Measurements from ENCODE around the gene FBLIM1.
A peak's percentile ranks its signal among the peaks of the same experiment; 100 is the strongest.

FBLIM1 gene

GRCh38 chr1:15731735-15732685 is 26.6 kb upstream of the FBLIM1 start:
- DNase-seq (ENCODE audit: low spot score) = no peak

GRCh38 chr1:15732686-15733081 is 25.9 kb upstream of the FBLIM1 start:
- no peak for DNase-seq (ENCODE audit: low spot score)

GRCh38 chr1:15733218-15733725 is 25.3 kb upstream of the FBLIM1 start:
- DNase-seq (ENCODE audit: low spot score) = no peak

GRCh38 chr1:15733726-15734226 is 24.8 kb upstream of the FBLIM1 start:
- no peak for DNase-seq (ENCODE audit: low spot score)

GRCh38 chr1:15734296-15734695 is 24.3 kb upstream of the FBLIM1 start:
- DNase-seq (ENCODE audit: low spot score) = no peak

GRCh38 chr1:15734901-15735300 is 23.7 kb upstream of the FBLIM1 start:
- no peak for DNase-seq (ENCODE audit: low spot score)

GRCh38 chr1:15735304-15736037 is 23.1 kb upstream of the FBLIM1 start:
- no peak for DNase-seq (ENCODE audit: low spot score)

- no peak for DNase-seq (ENCODE audit: low spot score)
These were observed 22.3 kb upstream of the FBLIM1 start, which contains the start of gene SLC25A34 for GRCh38 chr1:15736038-15736891. TSS of gene SLC25A34 (plus strand) at chr1:15736258. CDS start at chr1:15736486, 228 bp downstream.

- no peak for DNase-seq (ENCODE audit: low spot score)
These were observed 21.7 kb upstream of the FBLIM1 start for GRCh38 chr1:15736892-15737261.

GRCh38 chr1:15737324-15738319 is 21.0 kb upstream of the FBLIM1 start:
- no peak for DNase-seq (ENCODE audit: low spot score)

- no peak for DNase-seq (ENCODE audit: low spot score)
These were observed 20.0 kb upstream of the FBLIM1 start for GRCh38 chr1:15738416-15739113.

GRCh38 chr1:15739259-15739658 is 19.3 kb upstream of the FBLIM1 start:
- DNase-seq (ENCODE audit: low spot score) = no peak

GRCh38 chr1:15739745-15740144 is 18.9 kb upstream of the FBLIM1 start:
- no peak for DNase-seq (ENCODE audit: low spot score)

GRCh38 chr1:15740924-15741850 is 17.4 kb upstream of the FBLIM1 start:
- DNase-seq (ENCODE audit: low spot score) = peak; percentile 67

GRCh38 chr1:15742339-15742801 is 16.2 kb upstream of the FBLIM1 start, which contains the start of gene TMEM82:
TSS of gene TMEM82 (plus strand) at chr1:15742499. CDS start at chr1:15742560, 61 bp downstream.
- no peak for DNase-seq (ENCODE audit: low spot score)

- no peak for DNase-seq (ENCODE audit: low spot score)
These were observed 14.4 kb upstream of the FBLIM1 start for GRCh38 chr1:15744122-15744679.

- DNase-seq (ENCODE audit: low spot score) = no peak
These were observed 11.2 kb upstream of the FBLIM1 start for GRCh38 chr1:15747378-15747777.

GRCh38 chr1:15748264-15748663 is 10.3 kb upstream of the FBLIM1 start:
- DNase-seq (ENCODE audit: low spot score) = no peak

All from CD4-positive, alpha-beta T cell treated with Interleukin-2 at 100 ng/mL for 4 hours (primary cell).